Activated B cell treated with CpG ODN at 0.5 μM for 24 hours (primary cell): Measurements from ENCODE around the gene CLMP. TPM values are rescaled to one million over a fixed set of nuclear protein-coding genes. Genes with fewer than 3 reads are reported as not detected.

Experiments used
- ATAC-seq: fragments of 200-7000 bp; cut with Tn5 transposase; one replicate; pipeline ENCODE4 v1.10.0; 2021; ENCODE audit warnings: low read depth, mild to moderate bottlenecking, moderate library complexity
- CTCF ChIA-PET: fragments of 350-600 bp; sonication (Branson Sonifier 250); formaldehyde crosslinking; loops from one replicate; lab custom pipeline; 2021; ENCODE audit warnings: antibody characterized with exemption; lab: Charles Lee
- POLR2A ChIA-PET: fragments of 350-600 bp; sonication (Branson Sonifier 250); formaldehyde crosslinking; loops from one replicate; lab custom pipeline; 2021; ENCODE audit warnings: antibody characterized with exemption; lab: Charles Lee
- DNase-seq: peaks from one replicate; pipeline ENCODE4 v3.0.0; 2022
- H3K27ac Mint-ChIP-seq: one replicate; pipeline ENCODE4 v1.8.0; 2020; ENCODE audit warnings: mixed read lengths
- H3K27me3 Mint-ChIP-seq: one replicate; pipeline ENCODE4 v1.8.0; 2021; ENCODE audit warnings: mixed read lengths
- H3K36me3 Mint-ChIP-seq: one replicate; pipeline ENCODE4 v1.8.0; 2021; ENCODE audit warnings: low read depth, mixed read lengths
- H3K4me1 Mint-ChIP-seq: one replicate; pipeline ENCODE4 v1.8.0; 2021; ENCODE audit warnings: mixed read lengths
- H3K4me3 Mint-ChIP-seq: one replicate; pipeline ENCODE4 v1.8.0; 2020; ENCODE audit warnings: mild to moderate bottlenecking, mixed read lengths
- H3K9me3 Mint-ChIP-seq: one replicate; pipeline ENCODE4 v1.8.0; 2020; ENCODE audit warnings: mixed read lengths
- intact Hi-C: fragments of 100-400 bp; cut with micrococcal nuclease; formaldehyde crosslinking; loops from one replicate; pipeline ENCODE4 v1.15.1; 2024
- total RNA-seq: library from RNA; stranded (reverse); gene quantifications from 2 replicates; pipeline ENCODE4 v1.2.3, GENCODE V29; 2022
- TF ChIP-seq, protein P1 (sequence below): fragments of 200-600 bp; IDR thresholded peaks from one replicate; pipeline ENCODE4 v1.8.0; 2022; ENCODE audit warnings: antibody characterized with exemption, mild to moderate bottlenecking

Gene CLMP
- total RNA-seq, 1 donor from 2014 or later: not detected

DNA sequence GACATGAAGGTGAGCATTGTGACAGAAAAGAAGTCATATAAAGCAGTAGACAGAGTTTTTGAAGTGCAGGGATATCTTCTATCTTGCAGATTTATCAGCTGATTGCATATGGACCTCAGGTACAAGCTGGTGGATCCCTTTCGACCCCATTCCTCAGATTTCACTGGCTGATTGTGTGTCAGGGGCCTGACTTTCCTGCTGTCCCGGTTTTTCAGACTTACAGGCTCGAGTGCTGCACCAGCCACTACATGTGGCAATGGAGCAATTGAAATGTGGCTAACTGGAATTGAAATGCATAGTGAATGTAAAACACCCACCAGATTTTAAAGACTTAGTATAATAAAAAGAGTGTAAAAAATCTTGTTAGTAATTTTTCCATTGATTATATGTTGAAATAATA is 50.3 kb downstream of the CLMP start:
- H3K9me3 Mint-ChIP-seq: no peaks in the 10 kb centered on the region
- TF ChIP-seq, protein P1, sequence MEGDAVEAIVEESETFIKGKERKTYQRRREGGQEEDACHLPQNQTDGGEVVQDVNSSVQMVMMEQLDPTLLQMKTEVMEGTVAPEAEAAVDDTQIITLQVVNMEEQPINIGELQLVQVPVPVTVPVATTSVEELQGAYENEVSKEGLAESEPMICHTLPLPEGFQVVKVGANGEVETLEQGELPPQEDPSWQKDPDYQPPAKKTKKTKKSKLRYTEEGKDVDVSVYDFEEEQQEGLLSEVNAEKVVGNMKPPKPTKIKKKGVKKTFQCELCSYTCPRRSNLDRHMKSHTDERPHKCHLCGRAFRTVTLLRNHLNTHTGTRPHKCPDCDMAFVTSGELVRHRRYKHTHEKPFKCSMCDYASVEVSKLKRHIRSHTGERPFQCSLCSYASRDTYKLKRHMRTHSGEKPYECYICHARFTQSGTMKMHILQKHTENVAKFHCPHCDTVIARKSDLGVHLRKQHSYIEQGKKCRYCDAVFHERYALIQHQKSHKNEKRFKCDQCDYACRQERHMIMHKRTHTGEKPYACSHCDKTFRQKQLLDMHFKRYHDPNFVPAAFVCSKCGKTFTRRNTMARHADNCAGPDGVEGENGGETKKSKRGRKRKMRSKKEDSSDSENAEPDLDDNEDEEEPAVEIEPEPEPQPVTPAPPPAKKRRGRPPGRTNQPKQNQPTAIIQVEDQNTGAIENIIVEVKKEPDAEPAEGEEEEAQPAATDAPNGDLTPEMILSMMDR: no peak
- H3K4me1 Mint-ChIP-seq: no peaks in the 10 kb centered on the region
- intact Hi-C loops: no loop called here
- DNase-seq (no peak), ATAC-seq (no peak)
- no peak overlapping the region for H3K4me3 Mint-ChIP-seq
- H3K36me3 Mint-ChIP-seq: no peaks in the 10 kb centered on the region
- H3K27ac Mint-ChIP-seq: no peak overlapping the region
- POLR2A ChIA-PET: no interaction called here
- peaks cover 14% of the 10 kb centered on the region for H3K27me3 Mint-ChIP-seq
- CTCF ChIA-PET: no interaction called here

DNA sequence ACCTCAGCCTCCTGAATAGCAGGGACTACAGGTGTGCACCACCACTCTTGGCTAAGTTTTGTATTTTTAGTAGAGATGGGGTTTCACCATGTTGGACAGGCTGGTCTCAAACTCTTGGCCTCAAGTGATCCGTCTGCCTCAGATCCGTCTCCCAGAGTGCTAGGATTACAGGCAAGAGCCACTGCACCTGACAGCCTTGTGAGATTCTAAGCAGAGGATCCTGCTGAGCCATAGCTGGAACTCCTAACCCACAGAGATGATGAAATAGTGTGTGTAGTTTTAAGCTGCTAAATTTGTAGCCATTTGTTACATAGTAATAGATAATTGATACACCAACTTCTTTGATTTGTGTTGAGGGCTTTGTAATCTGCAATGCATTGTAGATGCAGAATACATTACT is 51.1 kb downstream of the CLMP start:
- peaks cover 11% of the 10 kb centered on the region for H3K27me3 Mint-ChIP-seq
- H3K4me1 Mint-ChIP-seq: no peaks in the 10 kb centered on the region
- no peak overlapping the region for H3K27ac Mint-ChIP-seq
- intact Hi-C loops: no loop called here
- TF ChIP-seq, protein P1: no peak
- ATAC-seq (no peak), DNase-seq (no peak)
- CTCF ChIA-PET: no interaction called here
- POLR2A ChIA-PET: no interaction called here
- no peak overlapping the region for H3K4me3 Mint-ChIP-seq
- no peaks in the 10 kb centered on the region for H3K36me3 Mint-ChIP-seq
- no peaks in the 10 kb centered on the region for H3K9me3 Mint-ChIP-seq

DNA sequence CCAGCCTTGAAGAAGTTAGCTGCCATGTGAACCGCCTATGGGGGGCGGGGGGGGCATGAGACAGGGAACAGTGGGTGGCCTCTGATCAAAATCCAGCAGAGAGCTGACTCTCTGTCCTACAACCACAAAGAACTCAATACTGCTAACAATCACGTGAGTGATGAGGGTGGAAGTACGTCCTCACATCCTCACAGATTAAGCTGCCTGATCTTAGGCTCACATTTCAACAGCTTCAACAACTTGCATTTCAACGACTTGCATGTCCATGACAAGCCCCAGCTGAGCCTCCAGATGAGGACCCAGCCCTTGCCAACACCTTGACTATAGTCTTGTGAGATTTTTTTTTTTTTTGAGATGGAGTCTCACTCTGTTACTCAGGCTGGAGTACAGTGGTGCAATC is 51.6 kb downstream of the CLMP start:
- Mint-ChIP-seq H3K9me3 (no peaks in the 10 kb centered on the region), H3K4me3 (no peak overlapping the region), H3K36me3 (no peaks in the 10 kb centered on the region), H3K27me3 (peaks cover 9% of the 10 kb centered on the region), H3K4me1 (no peaks in the 10 kb centered on the region), H3K27ac (no peak overlapping the region)
- CTCF ChIA-PET: no interaction called here
- ATAC-seq (no peak), DNase-seq (no peak)
- POLR2A ChIA-PET: no interaction called here
- intact Hi-C loops: no loop called here
- TF ChIP-seq, protein P1: no peak

DNA sequence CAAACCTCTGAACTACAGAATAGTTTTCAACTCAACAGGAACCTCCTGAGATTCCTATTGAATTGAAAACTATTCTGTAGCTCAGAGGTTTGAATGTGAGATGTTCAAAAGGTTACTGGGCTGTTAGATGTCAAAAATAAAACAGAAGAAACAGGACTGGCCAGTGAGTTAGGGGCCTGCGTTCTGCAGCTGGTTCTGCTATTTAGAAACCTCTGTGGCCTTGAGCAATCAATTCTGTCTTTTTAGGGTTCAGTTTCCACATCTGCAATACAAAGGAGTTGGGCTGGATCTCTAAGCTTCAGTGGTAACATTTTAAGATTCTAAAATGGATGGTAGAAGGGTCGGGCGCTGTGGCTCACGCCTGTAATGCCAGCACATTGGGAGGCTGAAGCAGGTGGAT is 55.8 kb downstream of the CLMP start:
- ATAC-seq (no peak), DNase-seq (no peak)
- ChIA-PET POLR2A (no interaction called here), CTCF (no interaction called here)
- intact Hi-C loops: no loop called here
- H3K9me3 Mint-ChIP-seq: no peaks in the 10 kb centered on the region
- H3K27me3 Mint-ChIP-seq: peaks cover 5% of the 10 kb centered on the region
- no peak overlapping the region for H3K4me3 Mint-ChIP-seq
- TF ChIP-seq, protein P1: no peak
- no peaks in the 10 kb centered on the region for H3K36me3 Mint-ChIP-seq
- peaks cover 4% of the 10 kb centered on the region for H3K4me1 Mint-ChIP-seq
- H3K27ac Mint-ChIP-seq: no peak overlapping the region

DNA sequence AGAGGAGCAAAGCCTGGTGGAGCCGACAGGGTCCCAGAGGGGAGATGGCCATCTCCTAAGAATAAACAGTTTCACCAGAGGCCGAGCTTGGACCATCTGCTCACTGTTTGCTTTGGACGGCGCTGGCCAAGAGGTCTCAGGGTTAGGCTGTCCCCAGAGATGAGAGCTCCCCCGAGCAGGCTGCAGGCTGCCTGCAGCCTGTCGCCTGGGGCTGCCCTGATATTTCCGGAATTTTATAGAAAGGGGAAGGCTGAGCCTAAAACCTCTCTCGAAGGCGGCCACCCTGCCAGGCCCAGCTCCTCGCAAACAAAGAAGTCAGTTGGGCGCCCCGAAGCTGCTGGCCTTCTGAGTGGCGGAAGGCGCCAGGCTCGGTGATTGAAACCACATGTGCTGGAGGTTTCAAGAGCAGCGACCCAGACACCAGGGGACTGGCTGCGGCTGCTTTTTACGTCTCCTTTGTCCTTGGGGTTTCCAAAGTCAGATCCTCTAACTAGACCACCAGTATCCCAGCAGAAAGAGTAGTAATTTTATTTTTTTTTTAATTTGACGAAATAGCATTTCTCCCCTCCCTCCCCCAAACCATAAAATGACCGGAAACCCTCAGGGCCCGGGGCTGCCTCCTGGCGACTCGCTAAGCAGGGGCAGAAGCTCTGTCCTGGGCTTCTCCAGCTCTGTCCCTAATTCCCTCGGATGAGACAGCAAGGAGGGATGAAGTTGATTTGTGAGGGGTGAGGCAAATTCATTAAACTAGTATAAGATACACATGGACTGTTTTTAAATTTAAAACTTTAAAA is 57.4 kb downstream of the CLMP start:
- Mint-ChIP-seq H3K9me3 (no peaks in the 10 kb centered on the region), H3K27me3 (peaks cover 3% of the 10 kb centered on the region), H3K4me1 (peaks cover 4% of the 10 kb centered on the region), H3K27ac (no peak overlapping the region), H3K4me3 (no peak overlapping the region), H3K36me3 (no peaks in the 10 kb centered on the region)
- intact Hi-C loops: no loop called here
- CTCF ChIA-PET: no interaction called here
- TF ChIP-seq, protein P1: no peak
- no peak for DNase-seq
- ATAC-seq: no peak
- POLR2A ChIA-PET: no interaction called here
